NCI-H345 (cell line): Measurements from ENCODE around the gene COL6A6.
A peak's percentile ranks its signal among the peaks of the same experiment; 100 is the strongest.
"Not testable (repeated sequence)": the region's sequence is repeated elsewhere in the genome, so short reads cannot be mapped to it uniquely, and the experiment has no call there.

Experiments
- DNase-seq: peaks from one replicate; lab custom pipeline; 2025; lab: John Stamatoyannopoulos, UW

The COL6A6 gene

GRCh38 chr3:130529486-130530215 is 12.7 kb downstream of the COL6A6 start:
- no peak for DNase-seq

GRCh38 chr3:130533247-130533646 is 16.3 kb downstream of the COL6A6 start:
- DNase-seq: no peak

DNA sequence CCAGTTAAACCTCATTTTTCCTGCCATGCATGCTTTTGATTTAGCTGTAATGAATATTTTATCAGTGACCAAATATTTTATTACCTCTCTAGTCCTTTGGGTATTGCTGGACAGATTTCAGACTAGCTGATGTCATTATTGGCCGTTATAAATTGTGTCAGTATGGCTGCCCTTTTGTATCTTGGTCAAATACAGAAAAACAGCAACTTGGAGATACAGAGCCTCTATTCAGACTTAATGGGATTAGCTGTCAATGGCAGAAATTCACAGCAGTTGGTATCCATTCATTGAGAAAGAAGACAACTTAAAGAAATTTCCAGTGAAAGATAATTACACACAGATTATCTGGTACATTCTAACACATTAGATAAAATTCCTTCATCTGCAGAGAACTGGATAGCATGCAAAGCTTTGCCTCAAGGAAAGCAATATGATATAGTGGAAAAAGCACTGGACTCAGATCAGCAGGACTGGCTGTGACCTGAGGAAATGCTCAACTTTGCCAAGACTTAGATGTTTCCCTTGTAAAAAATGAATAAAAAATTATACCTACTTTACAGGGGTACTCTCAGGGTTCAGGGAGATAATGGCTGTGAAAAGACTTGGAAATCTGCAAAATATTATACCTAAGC is 20.8 kb downstream of the COL6A6 start:
- DNase-seq: no peak

- DNase-seq: peak; percentile 8
These were observed 22.0 kb downstream of the COL6A6 start for GRCh38 chr3:130539005-130539404.

DNA sequence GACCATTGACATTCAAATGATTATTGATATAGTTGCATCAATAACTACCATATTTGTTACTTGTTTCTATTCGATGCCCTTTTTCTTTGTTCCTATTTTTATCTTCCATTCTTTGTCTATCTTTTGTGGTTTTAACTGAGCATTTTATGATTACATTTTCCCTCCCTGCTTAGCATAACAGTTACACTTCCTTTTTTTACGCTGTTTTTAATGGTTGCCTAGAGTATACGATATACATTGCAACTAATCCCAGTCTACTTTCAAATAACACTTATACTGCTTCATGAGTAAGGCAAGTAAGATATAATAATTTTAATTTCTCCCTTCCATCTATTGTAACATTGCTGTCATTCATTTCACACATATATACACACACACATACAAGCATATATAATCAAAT is 26.3 kb downstream of the COL6A6 start:
- DNase-seq: no peak

- no peak for DNase-seq
These were observed 30.1 kb downstream of the COL6A6 start for GRCh38 chr3:130546920-130547679.

DNA sequence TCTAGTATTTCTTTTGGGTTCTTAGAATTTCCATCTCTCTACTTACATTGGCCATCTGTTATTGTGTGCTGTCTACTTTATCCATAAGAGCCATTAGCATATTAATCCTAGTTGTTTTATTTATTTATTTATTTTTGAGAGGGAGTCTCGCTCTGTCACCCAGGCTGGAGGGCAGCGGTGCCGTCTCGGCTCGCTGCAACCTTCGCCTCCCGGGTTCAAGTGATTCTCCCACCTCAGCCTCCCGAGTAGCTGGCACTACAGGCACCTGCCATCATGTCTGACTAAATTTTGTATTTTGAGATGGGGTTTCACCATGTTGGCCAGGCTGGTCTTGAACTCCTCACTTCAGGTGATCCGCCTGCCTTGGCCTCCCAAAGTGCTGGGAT is 30.7 kb downstream of the COL6A6 start:
- not testable (repeated sequence) for DNase-seq

GRCh38 chr3:130548356-130548755 is 31.4 kb downstream of the COL6A6 start:
- no peak for DNase-seq

DNA sequence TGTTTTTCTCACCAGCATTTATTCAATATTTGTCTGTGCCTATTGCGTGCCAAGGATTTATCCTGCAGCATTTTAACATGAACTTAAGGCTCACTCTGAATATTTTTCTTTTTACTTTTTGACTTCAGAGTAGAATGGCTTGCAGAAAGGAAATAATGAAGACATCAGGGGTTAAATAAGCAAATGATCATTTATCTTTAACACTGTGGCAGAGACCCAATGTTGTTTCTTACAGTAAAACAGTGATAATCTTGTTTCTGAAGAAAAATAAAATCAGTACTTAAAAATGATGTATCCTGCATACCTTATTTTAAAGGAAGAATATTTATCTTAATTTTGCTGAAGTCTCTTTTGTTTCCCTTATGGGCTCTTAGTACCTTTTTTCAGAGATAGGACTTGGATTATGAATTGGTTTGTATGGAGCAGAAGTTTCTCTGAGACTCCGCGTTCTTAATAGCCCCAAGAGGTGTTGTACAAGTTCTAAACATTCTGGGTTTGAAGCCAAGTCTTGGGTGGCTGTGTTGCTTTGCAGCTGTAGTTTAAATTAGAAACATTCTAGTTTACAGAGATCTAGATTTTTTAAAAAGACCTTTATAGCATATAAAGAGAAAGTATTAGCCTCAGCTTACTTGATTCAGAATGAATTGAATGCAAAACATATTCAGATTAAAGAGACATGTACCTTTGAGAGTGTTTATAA is 40.5 kb downstream of the COL6A6 start:
- DNase-seq: no peak

GRCh38 chr3:130558366-130558765 is 41.4 kb downstream of the COL6A6 start:
- no peak for DNase-seq

- no peak for DNase-seq
These were observed 48.2 kb downstream of the COL6A6 start for GRCh38 chr3:130565224-130565623.
